H1 (cell line): ENCODE data around the gene UNC80. TPM values are rescaled to one million over a fixed set of nuclear protein-coding genes. Genes with fewer than 3 reads are reported as not detected.

Source experiments
- CBX8 ChIP-seq: fragments of 300-800, 300-1000 bp; sonication (generic); IDR thresholded peaks from 2 replicates; pipeline ENCODE4 v1.7.1; 2016; ENCODE audit warnings: low read depth, low read length, borderline replicate concordance
- GTF2F1 ChIP-seq: IDR thresholded peaks from 2 replicates; pipeline ENCODE4 v1.6.1; 2012; ENCODE audit warnings: low read depth, low read length, improper control_type of control experiment, borderline replicate concordance
- POLR2A ChIP-seq, 2 experiments: IDR thresholded peaks; 1 replicate in 1 of 2; 2 replicates in 1 of 2; pipeline ENCODE4 v1.6.1; 2011; ENCODE audit warnings: low read depth in 2 of 2, low read length in 2 of 2, mild to moderate bottlenecking in 2 of 2; ENCODE audit errors: control extremely low read depth in 1 of 2
- SIN3A ChIP-seq, 2 experiments: IDR thresholded peaks in 1 of 2; conservative IDR thresholded peaks in 1 of 2; 2 replicates each; pipeline ENCODE4 v1.6.1; 2011 to 2012; ENCODE audit warnings: low read length in 2 of 2, improper control_type of control experiment in 1 of 2, low read depth in 1 of 2, mild to moderate bottlenecking in 1 of 2
- TEAD4 ChIP-seq: IDR thresholded peaks from 2 replicates; pipeline ENCODE4 v1.6.1; 2012; ENCODE audit warnings: low read depth, low read length, inconsistent platforms, mixed read lengths
- polyA plus RNA-seq, 7 experiments: library from polyadenylated mRNA; depleted of rRNA in 3 of 7; stranded (reverse) in 5 of 7; unstranded in 2 of 7; fragments of >200 nt in 5 of 7; fragments of 200-250 nt in 2 of 7; gene quantifications; 1 replicate in 5 of 7; 2 replicates in 1 of 7; 4 replicates in 1 of 7; pipeline versions ENCODE4 v1.2.1 to v1.2.3, GENCODE V29; 2011 to 2013; ENCODE audit warnings: missing spikeins in 2 of 7, mixed read lengths in 2 of 7
- total RNA-seq: library from RNA; stranded (reverse); fragmentation: NEBNext Ultra II Directional; extraction: Animal tissue kit (Norgen Biotek cat#: 25700); gene quantifications from 2 replicates; pipeline ENCODE4 v1.2.1, GENCODE V29; 2021

UNC80 gene
- total and polyA plus RNA-seq, 2 of the 8 experiments (the other 6 are each of a cell fraction or from before 2014, with no cell fraction given) = 0.53 to 0.56 TPM

DNA sequence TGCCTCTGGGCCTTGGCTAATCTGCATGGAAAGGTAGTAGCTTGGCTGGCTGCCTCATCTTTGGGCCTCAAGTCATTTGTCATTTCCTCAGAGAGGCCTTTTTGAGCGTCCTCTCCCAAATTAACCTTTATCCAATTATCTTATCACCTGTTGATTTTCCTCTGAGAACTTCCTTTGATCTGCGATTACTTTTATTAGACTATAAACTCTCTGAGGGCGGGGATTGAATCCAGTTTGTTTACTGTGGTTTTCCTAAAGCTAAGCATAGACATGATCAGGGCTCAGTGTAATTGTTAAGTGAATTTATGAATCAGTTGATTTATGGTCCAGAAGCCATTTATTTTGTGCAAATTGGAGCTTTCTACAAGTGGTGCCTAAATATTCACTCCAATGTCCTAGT is 238.3 kb downstream of the UNC80 start (continued):
- TF ChIP-seq SIN3A (conservative IDR thresholded peaks at IDR 0.05 in 1 of 2, IDR thresholded peaks at IDR 0.05 in 1 of 2; ENCODE audit: low read depth in 1 of 2, low read length in 2 of 2) (no peak), GTF2F1 (no peak), CBX8 (no peak), TEAD4 (no peak), POLR2A (IDR thresholded peaks at IDR 0.05; ENCODE audit: control extremely low read depth in 1 of 2, low read depth in 2 of 2, low read length in 2 of 2) (no peak)
